NCI-H510A (cell line): ENCODE results near the gene SKOR2.
A peak's percentile ranks its signal among the peaks of the same experiment; 100 is the strongest.
"Not testable (repeated sequence)": the region's sequence is repeated elsewhere in the genome, so short reads cannot be mapped to it uniquely, and the experiment has no call there.

Experiments used
- DNase-seq: peaks from one replicate; lab custom pipeline; 2025; lab: John Stamatoyannopoulos, UW

Gene SKOR2

GRCh38 chr18:47191961-47192360 lies 59.5 kb downstream of the SKOR2 start:
- no peak for DNase-seq

DNA sequence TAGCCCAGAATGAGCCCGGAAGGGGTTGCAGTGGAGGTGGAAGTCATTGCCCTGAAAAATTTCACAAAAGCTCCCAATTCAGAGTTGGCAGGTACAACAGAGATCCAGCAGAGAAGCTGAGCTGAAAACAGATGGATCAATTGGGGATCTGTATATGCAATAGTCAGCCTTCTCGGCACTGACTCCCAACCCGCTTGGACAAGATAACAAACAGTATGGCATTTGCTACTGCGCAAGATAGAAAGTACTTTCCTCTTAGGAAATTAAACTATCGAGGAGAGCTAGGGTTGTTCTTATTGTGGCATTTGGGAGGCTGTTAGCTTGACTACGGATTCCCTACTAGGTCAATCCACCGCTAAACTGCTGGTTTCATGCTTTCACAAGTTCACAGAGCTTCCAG lies 63.7 kb downstream of the SKOR2 start:
- no peak for DNase-seq

GRCh38 chr18:47184419-47185050 lies 66.9 kb downstream of the SKOR2 start:
- DNase-seq: peak; percentile 55

- not testable (repeated sequence) for DNase-seq
These were observed 69.3 kb downstream of the SKOR2 start for GRCh38 chr18:47182156-47182555.

GRCh38 chr18:47180765-47181164 lies 70.7 kb downstream of the SKOR2 start:
- no peak for DNase-seq

- no peak for DNase-seq
These were observed 71.9 kb downstream of the SKOR2 start for GRCh38 chr18:47179520-47179919.

DNA sequence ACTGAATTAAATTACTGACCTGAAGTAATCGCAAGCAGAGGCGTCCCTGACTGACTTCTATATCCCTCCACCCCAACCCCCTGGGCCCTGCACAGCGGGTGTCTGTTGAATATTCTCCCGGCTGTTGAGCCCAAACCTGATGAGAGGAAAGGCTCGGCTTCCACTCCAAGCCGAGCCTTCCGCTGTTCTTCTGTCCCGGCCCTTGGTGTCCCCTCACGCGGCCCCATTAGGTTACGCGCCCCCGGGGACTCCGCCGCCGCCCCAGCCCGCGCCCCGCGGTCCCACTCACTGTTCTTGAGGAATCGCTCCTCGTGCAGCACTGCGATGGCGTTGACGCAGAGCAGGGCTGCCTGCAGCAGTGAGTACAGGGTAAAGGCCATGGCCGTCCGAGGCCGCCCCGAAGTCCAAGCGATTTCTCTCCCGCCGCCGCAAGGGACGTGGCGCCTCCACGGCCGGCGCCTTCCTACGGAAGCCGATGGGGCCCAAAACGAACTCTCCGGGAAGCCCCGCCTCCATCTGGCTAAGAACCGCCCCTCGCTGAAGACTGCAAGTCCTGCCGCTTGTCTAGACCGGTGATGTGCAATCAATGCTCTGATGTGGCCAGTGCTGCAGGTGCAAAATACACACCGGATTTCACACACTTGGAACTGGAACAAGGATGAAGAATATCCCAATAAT lies 75.4 kb downstream of the SKOR2 start, which contains the start of gene IER3IP1:
IER3IP1 (minus strand) TSS at position 467 of the 678 bp plus-strand sequence; CDS start at position 380, 87 bp downstream.
- DNase-seq: peak; percentile 62

DNA sequence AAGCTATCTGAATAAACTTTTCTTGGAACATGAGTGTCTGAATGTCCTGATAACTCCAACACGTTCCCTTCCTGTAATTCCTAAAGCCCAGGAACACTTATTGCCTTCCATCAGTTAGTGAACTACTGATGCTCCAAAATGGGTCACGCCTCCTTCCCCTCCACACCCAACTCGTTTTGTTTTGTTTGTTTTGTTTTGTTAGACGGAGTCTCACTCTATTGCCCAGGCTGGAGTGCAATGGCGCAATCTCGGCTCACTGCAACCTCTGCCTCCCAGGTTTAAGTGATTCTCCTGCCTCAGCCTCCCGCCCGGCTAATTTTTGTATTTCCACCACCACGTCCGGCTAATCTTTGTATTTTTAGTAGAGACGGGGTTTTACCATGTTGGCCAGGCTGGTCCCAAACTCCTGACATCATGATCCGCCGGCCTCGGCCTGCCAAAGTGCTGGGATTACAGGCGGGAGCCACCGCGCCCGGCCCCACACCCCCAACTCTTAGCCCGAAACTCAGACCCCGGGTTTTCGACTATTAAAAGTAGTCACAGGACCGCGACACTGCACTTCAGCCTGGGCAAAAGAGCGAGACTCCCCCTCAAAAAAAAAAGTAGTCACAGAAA lies 76.1 kb downstream of the SKOR2 start:
- no peak for DNase-seq

GRCh38 chr18:47174545-47175116 lies 76.8 kb downstream of the SKOR2 start:
- peak; percentile 7 for DNase-seq

DNA sequence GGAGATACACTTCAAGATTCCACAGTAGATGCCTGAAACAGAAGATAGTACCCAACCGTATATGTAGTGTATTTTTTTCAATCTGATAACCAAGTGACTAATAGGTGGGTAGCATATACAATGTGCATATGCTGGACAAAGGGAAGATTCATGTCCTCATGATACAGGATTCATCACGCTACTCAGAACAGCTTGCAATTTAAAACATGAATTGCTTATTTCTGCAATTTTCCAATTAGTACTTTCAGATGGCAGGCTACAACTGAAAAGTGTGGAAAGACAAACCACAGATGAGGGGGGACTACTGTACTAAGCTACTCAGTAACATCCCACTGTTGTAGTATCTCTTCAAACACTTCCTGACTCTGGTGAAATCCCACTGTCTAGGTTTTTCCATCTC lies 79.0 kb downstream of the SKOR2 start:
- DNase-seq: no peak

DNA sequence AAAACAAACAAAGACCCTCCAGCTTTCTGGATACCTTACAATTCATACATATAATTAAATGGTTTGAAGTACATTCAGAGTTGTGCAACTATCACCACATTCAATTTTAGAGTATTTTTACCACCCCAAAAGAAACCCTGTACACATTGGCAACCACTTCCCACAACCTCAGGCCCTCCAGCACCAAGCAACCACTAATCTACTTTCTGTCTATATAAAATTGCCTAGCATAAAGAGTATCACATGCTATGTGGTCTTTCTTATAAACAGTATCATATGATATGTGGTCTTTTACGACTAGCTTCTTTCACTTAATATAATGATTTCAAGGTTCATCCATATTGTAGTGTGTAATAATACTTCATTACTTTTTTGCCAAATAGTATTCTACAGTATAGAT lies 82.5 kb downstream of the SKOR2 start:
- no peak for DNase-seq

- no peak for DNase-seq
These were observed 83.0 kb downstream of the SKOR2 start for GRCh38 chr18:47168509-47168908.

DNA sequence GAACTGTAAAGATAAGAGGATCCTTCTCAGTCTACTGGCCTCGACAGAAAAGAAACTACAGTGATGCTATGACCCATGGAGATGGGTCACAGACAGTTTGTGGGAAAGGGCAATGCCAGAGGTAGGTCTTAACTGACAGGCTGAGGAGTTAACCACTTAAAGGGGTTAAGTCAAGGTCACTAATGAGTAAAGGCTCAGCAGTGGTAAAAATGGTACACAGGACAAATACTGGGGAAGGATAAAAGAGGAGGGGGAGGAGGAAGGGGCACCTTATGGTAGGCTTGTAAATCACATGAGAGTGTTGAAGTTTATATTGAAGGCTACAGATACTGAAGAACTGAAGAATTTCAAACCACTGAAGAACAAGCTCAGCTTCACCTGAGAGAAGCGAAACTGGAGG lies 85.2 kb downstream of the SKOR2 start:
- no peak for DNase-seq

DNA sequence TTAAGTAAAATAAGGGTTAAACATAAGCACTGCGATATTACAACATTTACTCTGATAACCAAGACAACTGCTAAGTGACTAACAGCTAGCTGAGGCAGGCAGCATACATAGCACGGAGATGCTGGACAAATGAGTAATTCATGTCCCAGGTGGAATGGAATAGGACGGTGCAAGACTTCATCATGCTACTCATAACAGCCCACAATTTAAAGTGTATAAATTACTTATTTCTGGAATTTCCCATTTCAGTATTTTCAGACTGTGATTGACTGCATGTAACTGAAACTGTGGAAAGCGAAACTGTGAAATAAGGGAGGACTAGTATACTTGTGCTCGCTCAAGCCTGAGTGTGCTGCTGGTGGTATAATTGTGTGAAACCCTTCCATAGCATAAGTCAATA lies 88.2 kb downstream of the SKOR2 start:
- no peak for DNase-seq

DNA sequence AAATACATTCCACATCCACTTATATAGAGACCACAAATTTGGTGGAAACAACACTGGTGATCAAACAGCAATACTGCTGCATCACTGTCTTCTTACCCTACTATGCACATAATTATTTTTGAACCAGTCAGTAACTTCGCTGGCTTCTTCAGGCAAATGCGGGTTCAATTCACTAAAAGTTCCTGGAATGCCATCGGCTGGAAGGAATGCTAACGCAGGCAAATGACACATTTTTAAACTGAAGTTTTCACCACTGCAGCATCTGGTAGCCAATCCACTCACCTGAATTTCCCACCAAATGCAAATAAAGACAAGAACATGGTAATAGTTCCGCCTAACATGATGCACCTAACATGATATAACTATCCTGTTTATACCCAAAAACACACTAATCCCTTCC lies 91.2 kb downstream of the SKOR2 start:
- DNase-seq: no peak

DNA sequence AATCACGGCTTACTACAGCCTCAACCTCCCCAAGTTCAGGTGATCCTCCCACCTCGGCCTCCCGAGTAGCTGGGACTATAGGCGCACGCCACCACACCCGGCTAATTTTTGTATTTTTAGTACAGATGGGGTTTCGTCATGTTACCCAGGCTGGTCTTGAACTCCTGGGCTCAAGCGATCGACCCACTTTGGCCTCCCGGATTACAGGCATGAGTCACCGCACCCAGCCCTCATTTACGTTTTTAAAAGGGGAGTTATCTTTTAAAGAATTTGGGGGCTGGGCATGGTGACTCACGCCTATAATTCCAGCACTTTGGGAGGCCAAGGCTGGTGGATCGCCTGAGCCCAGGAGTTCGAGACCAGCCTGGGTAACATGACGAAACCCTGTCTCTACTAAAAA lies 93.1 kb downstream of the SKOR2 start:
- DNase-seq: not testable (repeated sequence)
